A204.1 (cell line): Measurements from ENCODE around the gene PTPRD.

ENCODE experiments used
- FAIRE-seq: peaks from 2 replicates; lab custom pipeline; 2012; peaks lifted over from hg19 to GRCh38; lab: Jason Lieb, UNC

PTPRD gene

DNA sequence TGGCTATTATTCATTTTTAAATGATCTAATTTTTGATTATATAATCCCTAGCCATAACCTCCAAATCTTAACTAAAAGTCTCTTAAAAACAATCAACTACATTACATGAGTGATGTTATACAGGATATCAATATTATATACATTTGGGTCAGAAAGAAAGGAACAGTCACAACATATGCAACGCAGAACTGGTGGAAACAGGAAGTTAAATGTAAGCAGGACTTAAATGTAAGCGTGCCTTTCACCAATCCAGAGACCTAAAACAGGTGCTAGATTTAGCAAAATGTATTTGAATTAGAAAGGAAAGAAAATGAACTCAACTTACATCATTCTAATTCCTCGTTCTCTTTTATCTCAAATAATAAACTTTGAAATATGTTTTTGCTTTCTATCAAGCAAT, 738.5 kb downstream of the PTPRD start:
- no peak for FAIRE-seq

DNA sequence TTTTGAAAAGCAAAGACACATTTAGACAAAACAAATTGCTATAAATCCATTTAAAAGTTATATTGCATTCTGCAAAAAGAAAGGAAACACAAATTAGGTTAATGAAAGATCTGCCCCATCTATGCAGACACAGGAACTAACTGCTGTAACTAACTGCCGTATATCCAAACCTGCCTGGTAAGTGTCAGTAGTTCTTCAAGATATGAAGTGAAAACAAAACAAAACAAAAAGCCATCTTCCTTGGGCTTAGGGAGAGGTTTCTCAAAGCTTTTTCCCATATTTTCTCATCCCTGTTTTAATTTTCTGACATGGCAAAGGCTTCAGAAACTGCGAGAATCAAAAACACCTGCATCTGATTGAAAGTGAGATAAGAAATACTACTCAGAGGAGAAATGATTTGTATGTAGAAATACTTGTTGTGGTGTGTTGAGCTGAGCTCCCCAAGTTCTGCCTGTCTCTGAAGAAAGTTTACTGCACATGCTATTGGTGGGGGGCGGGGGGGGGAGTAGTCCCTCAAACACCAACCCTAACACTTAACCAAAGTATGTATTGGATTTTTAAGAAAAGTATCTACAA, 750.5 kb downstream of the PTPRD start:
- FAIRE-seq: no peak

GRCh38 chr9:9855177-9856078, 757.4 kb downstream of the PTPRD start:
- FAIRE-seq: no peak

GRCh38 chr9:9847750-9848149, 765.1 kb downstream of the PTPRD start:
- FAIRE-seq: no peak

DNA sequence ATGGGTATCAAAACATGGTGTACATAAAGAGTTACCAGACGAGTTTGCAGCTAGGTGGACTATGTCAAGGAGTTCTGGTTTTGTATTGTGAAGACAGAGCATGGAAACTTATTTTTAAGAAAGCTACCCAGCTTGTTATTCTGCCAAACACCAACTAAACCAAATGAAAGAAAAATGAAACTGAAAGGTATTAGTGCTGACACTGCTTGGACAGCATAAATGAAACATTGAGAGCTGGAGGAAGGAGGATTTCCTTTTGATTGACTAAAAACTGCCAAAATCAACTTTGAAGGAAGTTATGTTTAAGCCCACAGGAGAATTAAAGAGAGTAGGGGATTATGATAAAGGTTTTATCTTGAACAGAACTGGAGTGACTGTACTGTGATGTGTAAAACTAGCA, 766.2 kb downstream of the PTPRD start:
- FAIRE-seq: no peak

DNA sequence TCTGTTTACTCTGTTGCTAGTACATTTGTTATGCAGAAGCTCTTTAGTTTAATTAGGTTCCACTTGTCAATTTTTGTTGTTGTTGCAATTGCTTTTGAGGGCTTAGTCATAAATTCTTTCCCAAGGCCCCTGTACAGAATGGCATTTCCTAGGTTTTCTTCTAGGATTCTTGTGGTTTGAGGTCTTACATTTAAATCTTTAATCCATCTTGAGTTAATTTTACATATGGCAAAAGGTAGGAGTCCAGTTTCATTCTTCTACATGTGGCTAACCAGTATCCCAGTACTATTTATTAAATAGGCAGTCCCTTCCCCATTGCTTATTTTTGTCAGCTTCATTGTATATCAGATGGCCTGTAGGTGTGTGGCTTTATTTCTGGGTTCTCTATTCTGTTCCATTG, 792.4 kb downstream of the PTPRD start:
- FAIRE-seq: no peak

DNA sequence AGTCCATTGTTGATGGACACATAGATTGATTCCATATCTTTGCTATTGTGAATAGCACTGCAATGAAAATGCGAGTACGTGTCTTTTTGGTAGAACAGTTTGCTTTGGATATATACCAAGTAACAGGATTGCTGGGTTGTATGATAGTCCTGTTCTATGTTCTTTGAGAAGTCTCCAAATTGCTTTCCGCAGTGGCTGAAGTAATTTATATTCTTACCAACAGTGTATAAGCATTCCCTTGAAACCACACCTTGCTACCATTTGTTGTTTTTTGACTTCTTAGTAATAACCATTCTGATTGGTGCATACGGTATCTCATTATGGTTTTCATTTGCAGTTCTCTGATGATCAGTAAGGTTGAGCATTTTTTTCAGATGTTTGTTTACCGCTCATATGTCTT, 792.9 kb downstream of the PTPRD start:
- no peak for FAIRE-seq

DNA sequence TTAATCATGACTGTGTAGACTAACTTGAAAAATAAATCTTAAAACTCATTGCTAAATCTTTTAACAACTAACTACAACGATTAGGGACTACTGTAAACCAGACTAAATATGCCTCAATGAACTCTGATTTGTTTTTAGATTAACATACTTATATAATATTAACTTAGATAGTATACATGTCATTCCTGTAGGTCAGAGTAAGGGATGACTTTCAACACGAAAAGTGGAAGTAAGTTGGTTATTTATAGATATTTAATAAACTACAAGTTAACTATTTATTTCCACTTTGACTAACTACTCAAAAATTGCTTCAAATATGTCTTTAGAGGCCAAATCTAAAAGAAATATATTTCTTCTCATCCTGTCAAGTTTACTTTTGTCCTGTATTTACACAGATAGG, 795.6 kb downstream of the PTPRD start:
- FAIRE-seq: no peak

GRCh38 chr9:9804109-9804508, 808.7 kb downstream of the PTPRD start:
- FAIRE-seq: no peak

DNA sequence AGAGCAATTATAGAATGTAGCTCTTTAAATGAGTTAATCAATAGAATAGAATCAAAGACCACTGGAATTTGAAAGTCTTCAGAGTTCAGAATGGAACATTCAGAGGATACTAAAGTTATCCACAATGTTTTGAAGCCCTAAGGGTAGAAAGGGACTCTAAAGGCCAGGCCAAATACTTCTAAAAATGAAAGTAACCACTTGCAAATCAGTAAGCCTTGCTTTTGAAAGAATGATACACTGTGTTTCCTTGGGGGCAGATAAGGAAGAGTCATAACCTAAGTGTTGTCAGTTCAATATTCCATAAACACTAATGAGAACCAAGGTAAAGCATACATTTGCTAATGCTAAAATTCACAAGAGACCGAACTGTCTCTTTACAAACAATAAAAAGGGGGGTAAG, 813.5 kb downstream of the PTPRD start:
- no peak for FAIRE-seq

DNA sequence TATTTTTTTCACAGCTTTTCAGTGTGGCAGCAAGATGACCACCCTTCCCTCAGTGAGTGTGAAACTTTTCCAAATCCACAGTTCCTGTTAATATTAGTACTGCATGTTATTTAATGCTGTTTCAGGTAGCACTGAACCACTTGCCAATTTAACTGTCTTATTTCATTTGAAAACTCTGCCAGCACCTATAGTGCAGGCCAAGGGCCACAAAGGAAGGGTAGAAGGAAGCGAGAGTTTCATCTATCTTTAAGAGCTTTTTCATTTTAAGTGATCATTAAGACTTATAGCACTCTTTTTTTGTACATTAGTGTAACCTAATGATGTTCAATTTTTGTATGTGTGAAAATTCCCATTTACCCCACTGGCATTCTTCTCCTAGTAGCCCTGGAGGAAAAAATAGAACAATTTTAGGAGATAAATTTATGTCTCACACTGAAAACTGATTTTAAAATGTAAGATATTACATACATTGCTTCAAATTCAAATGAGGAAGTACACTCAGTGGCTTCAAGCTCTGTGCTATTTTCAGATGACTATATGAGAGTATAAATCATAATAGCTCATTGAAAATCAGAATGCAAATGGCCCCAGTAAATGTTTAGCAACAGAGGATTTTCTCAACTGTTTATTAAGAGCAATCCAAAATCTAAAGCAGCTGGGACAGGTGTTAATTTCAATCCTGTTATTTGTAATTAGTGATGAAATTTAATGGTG, 820.5 kb downstream of the PTPRD start:
- no peak for FAIRE-seq

- peak; percentile 91 for FAIRE-seq
Measured at GRCh38 chr9:9791611-9792010, 821.2 kb downstream of the PTPRD start.

- FAIRE-seq: peak; percentile 89
Measured at GRCh38 chr9:9790216-9790872, 822.5 kb downstream of the PTPRD start.

- FAIRE-seq: no peak
Measured at GRCh38 chr9:9783711-9784110, 829.1 kb downstream of the PTPRD start.

DNA sequence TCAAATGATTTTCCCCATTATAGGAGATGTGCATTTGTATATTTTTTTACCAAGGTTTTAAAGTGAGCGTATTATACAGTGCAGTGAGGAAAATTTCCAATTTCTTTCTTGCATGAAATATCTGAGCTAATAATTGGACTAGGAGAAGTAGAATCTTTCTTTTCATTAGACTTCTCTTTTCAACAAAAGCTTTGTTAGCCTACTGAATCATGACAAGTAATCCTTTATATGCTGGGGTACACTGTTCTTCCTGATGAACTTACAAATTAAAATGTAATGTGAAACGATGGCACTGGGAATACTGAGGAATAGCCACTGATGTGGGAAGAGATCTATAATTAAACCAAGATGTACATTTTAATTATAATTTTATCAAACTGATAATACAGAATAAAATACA, 829.6 kb downstream of the PTPRD start:
- FAIRE-seq: no peak

DNA sequence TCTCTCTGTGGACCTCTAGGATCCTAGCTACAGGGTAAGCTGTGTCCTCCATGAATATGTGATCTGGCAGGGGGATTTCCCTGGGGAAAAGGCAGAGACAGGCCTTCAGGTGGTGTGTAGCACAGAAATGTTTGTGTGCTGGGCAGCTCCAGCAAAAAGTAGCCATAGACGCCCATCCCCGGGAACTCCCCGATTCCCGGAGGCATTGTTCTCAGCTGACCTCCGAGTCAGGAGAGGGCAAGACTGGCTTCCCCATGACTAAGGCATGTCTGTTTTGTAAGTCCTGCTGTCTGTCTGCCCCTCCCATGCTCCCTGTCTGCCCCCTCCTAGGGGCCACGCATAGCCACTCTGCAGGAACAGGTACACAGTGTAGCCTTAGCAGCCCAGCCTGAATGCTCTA, 834.5 kb downstream of the PTPRD start:
- no peak for FAIRE-seq

- FAIRE-seq: no peak
Measured at GRCh38 chr9:9774471-9774870, 838.3 kb downstream of the PTPRD start.

GRCh38 chr9:9771314-9771713, 841.5 kb downstream of the PTPRD start:
- FAIRE-seq: no peak

DNA sequence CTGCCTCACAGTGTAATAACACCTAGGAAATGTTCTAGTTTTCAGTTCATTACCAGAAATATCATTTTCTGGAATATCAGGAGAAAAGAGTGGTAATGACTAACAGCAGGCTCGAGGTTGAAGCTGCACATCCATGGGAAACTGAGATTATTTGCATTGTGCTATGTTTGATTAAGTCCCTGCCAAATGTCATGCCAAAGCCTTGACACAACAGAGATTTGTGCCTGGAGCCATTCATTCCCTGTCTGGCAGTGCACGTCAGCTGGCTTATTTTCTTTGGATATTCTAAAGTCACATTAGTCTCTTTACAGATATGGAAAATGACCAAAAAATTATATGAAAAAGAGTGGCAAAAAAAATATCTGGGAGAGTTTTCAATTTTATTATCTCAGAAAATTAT, 848.0 kb downstream of the PTPRD start:
- FAIRE-seq: no peak

DNA sequence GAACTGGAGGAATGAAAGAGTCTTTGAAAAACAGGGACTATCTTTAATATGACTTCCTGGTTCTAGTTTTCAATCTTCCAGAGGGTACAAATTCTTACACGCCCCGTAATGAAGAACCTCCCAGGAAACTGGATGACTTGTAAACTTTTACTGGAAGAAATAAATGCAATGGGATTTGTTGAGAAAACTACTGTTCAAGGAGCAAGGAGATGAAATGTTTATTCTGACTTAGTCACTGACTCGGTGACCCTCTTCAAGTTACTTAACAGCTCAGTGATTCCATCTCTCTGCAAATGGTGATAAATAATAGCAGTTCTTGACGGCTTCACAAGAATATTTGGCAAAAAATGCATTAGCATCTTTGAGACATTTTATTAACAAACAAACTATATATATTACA, 858.6 kb downstream of the PTPRD start:
- FAIRE-seq: no peak

DNA sequence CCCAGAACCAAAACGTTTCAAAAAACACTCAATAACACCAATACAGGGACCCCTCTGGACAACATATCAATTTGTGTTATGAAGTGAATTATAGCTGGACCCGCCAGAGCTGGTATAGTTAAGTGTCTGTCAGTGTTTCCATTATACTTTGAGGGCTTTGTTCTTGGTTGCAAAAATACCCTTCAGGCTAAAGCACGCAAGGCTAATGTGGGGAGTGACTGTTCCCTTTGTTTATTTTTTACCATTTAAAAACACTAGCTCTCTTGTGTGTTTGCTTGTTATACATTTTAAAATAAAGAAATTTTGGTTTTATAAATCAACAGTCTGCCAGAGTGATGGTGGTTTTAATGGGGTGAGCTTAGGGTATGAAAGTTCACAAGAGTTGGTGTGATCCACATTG, 859.5 kb downstream of the PTPRD start:
- no peak for FAIRE-seq

GRCh38 chr9:9752722-9753121, 860.1 kb downstream of the PTPRD start:
- FAIRE-seq: no peak

- FAIRE-seq: no peak
Measured at GRCh38 chr9:9751996-9752395, 860.8 kb downstream of the PTPRD start.
